ENCODE results near the gene PRRT1. TPM values are rescaled to one million over a fixed set of nuclear protein-coding genes. Genes with fewer than 3 reads are reported as not detected.

PRRT1 gene
- polyA plus RNA-seq, 2 of the 4 experiments (the other 2 are of a cell fraction) = 0.19 to 0.63 TPM

GRCh38 chr6:32198345-32198696 is 46.6 kb upstream of the PRRT1 start:
- ATAC-seq = no peak

GRCh38 chr6:32196682-32197616 is 45.2 kb upstream of the PRRT1 start:
- H3K4me3 ChIP-seq = peak overlapping the region; percentile 74
- peaks cover 24% of the 10 kb centered on the region for H3K4me1 ChIP-seq
- TF ChIP-seq HOXB5 (CRISPR knock-in tag; IDR thresholded peaks at IDR 0.05) = no peak
- no peak for TF ChIP-seq SMC3 (IDR thresholded peaks at IDR 0.05)
- no peak for FAIRE-seq
- ChIA-PET POLR2A (no interaction called here), CTCF (interaction anchor here (0.8 to 1.8 kb wide), 3 partner anchors 19 to 87 kb away, joined by 3 to 4 read pairs (median 3); no protein-coding TSS in a partner anchor)
- DNase-seq (ENCODE audit: low read depth in 1 of 2, low spot score in 1 of 2) = peak in 1 of 2 experiments; percentile 35
- no peaks in the 10 kb centered on the region for H3K9me3 ChIP-seq
- H3K4me2 ChIP-seq = peak overlapping the region; percentile 76
- 94% methylated on average over 17 of the region's 28 CpGs for WGBS (ENCODE audit: missing lambda C conversion rate)
- no peak for ATAC-seq
- H3K27ac ChIP-seq = peak overlapping the region; percentile 94

More at GRCh38 chr6:32198345-32198696, 46.6 kb upstream of the PRRT1 start:
- H3K4me3 ChIP-seq = no peak overlapping the region
- CTCF ChIA-PET = interaction anchor here (0.7 to 1.8 kb wide), 2 partner anchors 71 to 169 kb away, joined by 3 to 4 read pairs; no protein-coding TSS in a partner anchor
- POLR2A ChIA-PET = no interaction called here
- peaks cover 16% of the 10 kb centered on the region; the same call in 2 of the 3 replicates for H3K4me1 ChIP-seq
- FAIRE-seq (no peak), DNase-seq (ENCODE audit: low read depth in 1 of 2, low spot score in 1 of 2) (no peak)
- TF ChIP-seq NPAS2 (CRISPR knock-in tag; IDR thresholded peaks at IDR 0.05; ENCODE audit: borderline replicate concordance) (no peak), CHD4 (IDR thresholded peaks at IDR 0.05; ENCODE audit: borderline replicate concordance) (no peak), ATOH8 (CRISPR knock-in tag; IDR thresholded peaks at IDR 0.05; ENCODE audit: low read depth) (no peak), ELK1 (IDR thresholded peaks at IDR 0.05; ENCODE audit: low read depth, low read length) (no peak), ZC3H11A (IDR thresholded peaks at IDR 0.05) (no peak), JUNB (IDR thresholded peaks at IDR 0.05) (no peak), CEBPB (IDR thresholded peaks at IDR 0.05) (no peak), EP300 (IDR thresholded peaks at IDR 0.05) (no peak), POLR2AphosphoS2 (conservative IDR thresholded peaks at IDR 0.05; ENCODE audit: low read length) (no peak), POLR2A (IDR thresholded peaks at IDR 0.05; ENCODE audit: low read length) (no peak), RCOR1 (IDR thresholded peaks at IDR 0.05; ENCODE audit: low read depth, low read length) (no peak), BCL3 (IDR thresholded peaks at IDR 0.05) (no peak)
- no peak overlapping the region for H3K4me2 ChIP-seq
- 49% methylated on average over 3 of the region's 3 CpGs for WGBS (ENCODE audit: missing lambda C conversion rate)
- no peaks in the 10 kb centered on the region for H3K9me3 ChIP-seq
- H3K27ac ChIP-seq = no peak overlapping the region

- ATAC-seq = peak; percentile 89 to 91
- Histone ChIP-seq H3K4me2 (peak overlapping the region; percentile 76), H3K4me1 (peaks cover 24% of the 10 kb centered on the region), H3K27ac (peak overlapping the region; percentile 94), H3K4me3 (peak overlapping the region; percentile 74), H3K9me3 (no peaks in the 10 kb centered on the region)
- no peak for FAIRE-seq
- peak; percentile 53 to 82 for DNase-seq (ENCODE audit: low read depth in 1 of 2, low spot score in 1 of 2)
- CTCF ChIA-PET = interaction anchor here (0.6 to 2.2 kb wide), 11 partner anchors 9 to 78 kb away, joined by 3 to 17 read pairs (median 4); partner anchors contain the start of genes EGFL8 and FKBPL
- POLR2A ChIA-PET = interaction anchor here (0.5 to 1.7 kb wide), 12 partner anchors 8 to 1111 kb away, joined by 3 to 24 read pairs (median 4); partner anchors contain the start of genes AGPAT1, ATF6B and FKBPL
- 1% methylated on average over 37 of the region's 58 CpGs for WGBS (ENCODE audit: missing lambda C conversion rate)
- TF ChIP-seq ZNF302 (CRISPR knock-in tag; IDR thresholded peaks at IDR 0.05) (no peak), E2F6 (IDR thresholded peaks at IDR 0.05; ENCODE audit: borderline replicate concordance, low read depth) (peak; percentile 78; the same call in 1 of the 2 replicates), USF2 (IDR thresholded peaks at IDR 0.05) (peak; percentile 34; the same call in 1 of the 2 replicates), FOSL2 (IDR thresholded peaks at IDR 0.05) (no peak), FOSL2 (CRISPR knock-in tag; IDR thresholded peaks at IDR 0.05) (peak; percentile 58; the same call in 1 of the 2 replicates), POLR2AphosphoS2 (conservative IDR thresholded peaks at IDR 0.05; ENCODE audit: low read length) (no peak), CBX2 (IDR thresholded peaks at IDR 0.05; ENCODE audit: borderline replicate concordance, low read depth) (no peak), MAFK (IDR thresholded peaks at IDR 0.05; ENCODE audit: partially characterized antibody) (peak; percentile 98), CHD2 (IDR thresholded peaks at IDR 0.05; ENCODE audit: low read length, partially characterized antibody) (peak; percentile 39)
These were observed 44.4 kb upstream of the PRRT1 start for GRCh38 chr6:32195902-32196681.
